Measurements from ENCODE around the gene CAMK1D.

CAMK1D gene

GRCh38 chr10:12597176-12597575 is 247.8 kb downstream of the CAMK1D start:
- DNase-seq (ENCODE audit: low read depth), result no peak

- DNase-seq (ENCODE audit: low read depth), result no peak
Observed at GRCh38 chr10:12597788-12598765, 248.7 kb downstream of the CAMK1D start.

GRCh38 chr10:12600652-12601051 is 251.3 kb downstream of the CAMK1D start:
- no peak for DNase-seq (ENCODE audit: low read depth)

DNA sequence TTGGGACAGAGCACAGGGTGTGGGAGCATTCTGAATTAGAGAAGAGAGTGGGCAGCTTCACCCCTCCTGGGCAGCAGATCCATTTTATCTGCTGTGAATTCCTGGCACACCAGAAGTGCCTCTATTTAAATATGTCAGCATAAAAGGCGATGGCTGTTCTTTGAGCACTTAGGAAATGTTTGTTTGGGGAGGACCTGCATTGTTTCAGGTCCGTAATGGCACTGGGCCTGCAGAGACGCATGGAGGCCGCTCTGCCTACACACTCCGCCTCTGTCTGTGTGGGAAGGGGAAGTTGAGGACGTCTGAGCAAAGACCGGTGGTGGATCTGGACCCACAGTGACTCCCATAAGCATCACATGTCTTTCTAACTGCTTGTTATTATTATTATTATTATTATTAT is 253.2 kb downstream of the CAMK1D start:
- no peak for DNase-seq (ENCODE audit: low read depth)

GRCh38 chr10:12603766-12604470 is 254.6 kb downstream of the CAMK1D start:
- no peak for DNase-seq (ENCODE audit: low read depth)

DNA sequence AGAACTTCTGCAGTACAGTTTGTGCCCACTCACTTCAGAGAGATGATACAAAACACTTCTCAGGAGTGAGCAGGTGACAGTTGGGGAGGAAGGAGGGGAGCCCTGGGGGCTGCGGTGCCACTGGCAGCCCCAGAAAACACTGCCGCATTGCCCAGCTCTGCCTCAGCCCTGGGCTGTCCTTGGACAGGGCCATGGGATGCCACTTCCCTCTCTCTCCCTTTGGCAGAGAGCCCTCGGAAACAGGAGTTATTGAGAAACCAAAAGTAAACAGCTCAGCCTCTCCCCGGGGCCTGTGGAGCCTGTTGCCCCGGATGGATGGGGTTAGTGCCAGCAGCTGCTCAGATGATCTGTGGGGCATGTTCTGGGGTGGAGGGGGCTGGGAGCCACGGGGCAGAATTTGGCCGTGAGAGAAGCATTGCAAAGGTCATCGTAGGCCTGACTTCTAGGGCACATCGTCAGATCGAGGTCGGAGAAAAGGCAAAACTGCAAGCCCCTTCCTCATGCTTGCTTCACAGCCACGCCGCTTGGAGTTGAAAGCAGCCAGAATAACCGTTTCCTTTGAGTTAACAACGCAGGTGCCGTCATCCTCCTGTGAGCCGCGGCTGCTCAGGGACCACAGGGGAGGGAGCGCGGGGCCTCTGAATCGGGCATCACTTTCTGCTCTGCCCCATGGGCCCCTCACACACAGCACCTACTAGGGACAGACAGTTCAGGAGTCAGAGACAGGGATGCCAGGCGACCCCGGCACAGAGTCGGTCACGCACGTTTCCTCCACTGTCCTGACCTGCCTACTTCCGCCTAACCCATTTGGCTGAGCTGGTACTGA is 256.4 kb downstream of the CAMK1D start:
- DNase-seq (ENCODE audit: low read depth), result no peak

GRCh38 chr10:12606461-12606860 is 257.1 kb downstream of the CAMK1D start:
- no peak for DNase-seq (ENCODE audit: low read depth)

GRCh38 chr10:12608761-12609160 is 259.4 kb downstream of the CAMK1D start:
- no peak for DNase-seq (ENCODE audit: low read depth)

DNA sequence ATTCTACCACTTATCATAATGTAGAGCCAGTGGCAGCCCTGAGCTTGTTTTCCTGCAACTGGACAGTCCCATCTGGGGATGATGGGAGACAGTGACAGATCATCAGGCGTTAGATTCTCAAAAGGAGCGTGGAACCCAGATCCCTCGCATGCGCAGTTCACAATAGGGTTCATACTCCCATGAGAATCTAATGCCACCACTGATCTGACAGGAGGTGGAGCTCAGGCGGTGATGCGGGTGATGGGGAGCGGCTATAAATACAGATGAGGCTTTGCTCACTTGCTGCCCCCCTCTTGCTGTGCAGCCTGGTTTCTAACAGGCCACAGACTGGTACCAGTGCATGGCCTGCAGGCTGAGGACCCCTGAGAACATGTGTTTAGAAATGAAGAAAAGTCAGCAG is 260.1 kb downstream of the CAMK1D start:
- no peak for DNase-seq (ENCODE audit: low read depth)

- DNase-seq (ENCODE audit: low read depth), result no peak
Observed at GRCh38 chr10:12613136-12613535, 263.8 kb downstream of the CAMK1D start.

GRCh38 chr10:12614177-12614995 is 265.0 kb downstream of the CAMK1D start:
- no peak for DNase-seq (ENCODE audit: low read depth)

- DNase-seq (ENCODE audit: low read depth), result no peak
Observed at GRCh38 chr10:12615296-12616220, 266.2 kb downstream of the CAMK1D start.

GRCh38 chr10:12617191-12618175 is 268.1 kb downstream of the CAMK1D start:
- no peak for DNase-seq (ENCODE audit: low read depth)

- DNase-seq (ENCODE audit: low read depth), result no peak
Observed at GRCh38 chr10:12622016-12622415, 272.7 kb downstream of the CAMK1D start.

GRCh38 chr10:12622691-12623090 is 273.3 kb downstream of the CAMK1D start:
- DNase-seq (ENCODE audit: low read depth), result no peak

DNA sequence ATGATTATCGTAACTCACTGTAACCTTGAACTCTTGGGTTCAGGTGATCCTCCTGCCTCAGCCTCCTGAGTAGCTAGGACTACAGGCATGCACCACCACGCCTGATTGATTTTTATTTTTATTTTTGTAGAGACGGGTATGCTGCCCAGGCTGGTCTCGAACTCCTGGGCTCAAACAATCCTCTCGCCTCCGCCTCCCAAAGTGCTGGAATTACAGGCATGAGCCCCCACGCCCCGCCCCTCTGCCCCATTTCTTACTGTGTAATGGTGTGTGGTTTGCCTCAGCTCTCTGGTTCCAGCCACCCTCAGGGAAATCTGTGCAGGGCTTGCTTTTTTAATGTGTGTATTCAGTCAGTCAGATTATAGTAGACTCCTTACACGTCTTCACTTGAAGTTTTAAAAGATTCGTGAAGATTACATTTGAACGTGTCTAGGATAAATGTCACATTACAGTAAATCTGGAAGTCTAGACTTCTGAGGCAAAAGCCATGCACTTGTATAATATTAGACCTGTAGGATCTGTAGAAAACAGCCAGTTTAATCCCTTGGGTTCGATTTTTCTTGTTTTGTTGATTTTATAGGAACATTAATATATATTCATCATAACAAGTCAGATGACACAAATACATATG is 276.2 kb downstream of the CAMK1D start:
- DNase-seq (ENCODE audit: low read depth), result no peak

DNA sequence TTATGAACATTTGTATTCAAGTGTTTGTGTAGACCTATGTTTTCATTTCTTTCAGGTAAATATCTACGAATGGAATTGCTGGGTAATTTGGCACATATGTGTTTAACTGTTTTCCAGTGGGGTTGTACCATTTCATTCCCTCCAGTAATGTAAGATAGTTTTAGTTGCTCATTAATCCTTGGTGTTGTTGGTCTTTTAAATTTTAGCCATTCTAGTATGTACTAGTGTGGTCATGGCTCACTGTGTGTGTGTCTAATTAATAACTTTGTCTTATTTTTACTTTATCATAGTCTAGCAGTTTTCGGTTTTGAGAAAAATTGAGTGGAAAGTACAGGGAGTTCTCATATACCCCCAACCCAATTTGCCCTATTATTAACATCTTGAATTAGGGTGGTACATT is 278.8 kb downstream of the CAMK1D start:
- no peak for DNase-seq (ENCODE audit: low read depth)

DNA sequence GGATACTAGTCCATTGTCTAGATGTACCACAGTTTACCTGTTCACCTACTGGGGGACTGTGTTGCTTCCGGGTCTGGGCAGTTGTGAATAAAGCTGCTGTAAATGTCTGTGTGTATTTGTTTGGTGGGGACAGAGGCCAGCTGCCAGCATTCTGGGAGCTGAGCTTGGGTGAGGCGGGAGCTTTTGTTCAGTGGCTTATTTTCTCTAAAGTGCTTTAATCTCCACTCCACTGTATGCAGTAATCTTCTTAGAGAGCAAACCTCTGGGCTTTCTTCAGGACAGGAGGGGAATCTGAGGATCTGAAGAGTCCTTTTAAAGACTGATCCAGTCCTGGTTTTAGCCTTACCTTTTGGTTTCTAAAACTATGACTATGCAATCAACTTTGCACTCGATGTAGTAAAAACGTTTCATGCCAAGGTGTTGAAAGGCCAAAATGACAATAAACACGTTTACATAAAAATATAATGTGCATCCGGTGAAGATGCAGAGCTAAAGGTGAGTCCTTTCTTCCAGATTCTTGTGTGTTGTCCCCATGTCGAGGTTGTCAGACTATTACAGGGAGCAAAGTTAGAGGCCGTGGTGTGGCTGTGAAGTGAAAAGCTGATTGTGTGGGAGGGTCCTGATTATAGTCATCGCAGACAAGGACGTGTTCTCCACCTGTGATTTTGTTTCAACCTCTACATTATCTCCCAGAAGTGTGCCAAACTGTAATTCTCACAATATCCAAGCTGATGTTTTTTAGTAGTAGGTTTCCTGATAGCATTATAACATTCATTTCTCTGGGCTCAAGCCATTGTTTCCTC is 279.8 kb downstream of the CAMK1D start:
- no peak for DNase-seq (ENCODE audit: low read depth)
